Glutamatergic neuron (in vitro differentiated cells): ENCODE data around the gene RREB1. TPM values are rescaled to one million over a fixed set of nuclear protein-coding genes. Genes with fewer than 3 reads are reported as not detected.

Experiments used
- DNase-seq: peaks from one replicate; pipeline ENCODE4 v3.0.0; 2022
- H3K27ac Mint-ChIP-seq: one replicate; pipeline ENCODE4 v1.8.0; 2020; ENCODE audit warnings: mild to moderate bottlenecking, mixed read lengths, inconsistent platforms; ENCODE audit not compliant: unreplicated experiment
- H3K27me3 Mint-ChIP-seq: one replicate; pipeline ENCODE4 v1.8.0; 2020; ENCODE audit warnings: mild to moderate bottlenecking, moderate library complexity, mixed read lengths, inconsistent platforms; ENCODE audit not compliant: unreplicated experiment
- H3K36me3 Mint-ChIP-seq: one replicate; pipeline ENCODE4 v1.8.0; 2020; ENCODE audit warnings: mild to moderate bottlenecking, mixed read lengths, inconsistent platforms; ENCODE audit not compliant: unreplicated experiment
- H3K4me1 Mint-ChIP-seq: one replicate; pipeline ENCODE4 v1.8.0; 2020; ENCODE audit warnings: mild to moderate bottlenecking, low read depth, mixed read lengths, inconsistent platforms; ENCODE audit not compliant: unreplicated experiment
- H3K4me3 Mint-ChIP-seq: one replicate; pipeline ENCODE4 v1.8.0; 2020; ENCODE audit warnings: mild to moderate bottlenecking, mixed read lengths, inconsistent platforms; ENCODE audit not compliant: unreplicated experiment
- H3K9me3 Mint-ChIP-seq: one replicate; pipeline ENCODE4 v1.8.0; 2020; ENCODE audit warnings: mild to moderate bottlenecking, moderate library complexity, mixed read lengths, inconsistent platforms; ENCODE audit not compliant: unreplicated experiment
- total RNA-seq: library from RNA; stranded (reverse); fragmentation: NEBNext Ultra II Directional; extraction: Animal tissue kit (Norgen Biotek cat#: 25700); gene quantifications from one replicate; pipeline ENCODE4 v1.2.1, GENCODE V29; 2021; ENCODE audit not compliant: unreplicated experiment
- TF ChIP-seq, protein P1 (sequence below): fragments of 200-600 bp; sonication (generic); IDR thresholded peaks from one replicate; pipeline ENCODE4 v1.5.0; 2021; ENCODE audit not compliant: partially characterized antibody, unreplicated experiment

Gene RREB1
- total RNA-seq, 1 donor from 2014 or later = 3.4 TPM

DNA sequence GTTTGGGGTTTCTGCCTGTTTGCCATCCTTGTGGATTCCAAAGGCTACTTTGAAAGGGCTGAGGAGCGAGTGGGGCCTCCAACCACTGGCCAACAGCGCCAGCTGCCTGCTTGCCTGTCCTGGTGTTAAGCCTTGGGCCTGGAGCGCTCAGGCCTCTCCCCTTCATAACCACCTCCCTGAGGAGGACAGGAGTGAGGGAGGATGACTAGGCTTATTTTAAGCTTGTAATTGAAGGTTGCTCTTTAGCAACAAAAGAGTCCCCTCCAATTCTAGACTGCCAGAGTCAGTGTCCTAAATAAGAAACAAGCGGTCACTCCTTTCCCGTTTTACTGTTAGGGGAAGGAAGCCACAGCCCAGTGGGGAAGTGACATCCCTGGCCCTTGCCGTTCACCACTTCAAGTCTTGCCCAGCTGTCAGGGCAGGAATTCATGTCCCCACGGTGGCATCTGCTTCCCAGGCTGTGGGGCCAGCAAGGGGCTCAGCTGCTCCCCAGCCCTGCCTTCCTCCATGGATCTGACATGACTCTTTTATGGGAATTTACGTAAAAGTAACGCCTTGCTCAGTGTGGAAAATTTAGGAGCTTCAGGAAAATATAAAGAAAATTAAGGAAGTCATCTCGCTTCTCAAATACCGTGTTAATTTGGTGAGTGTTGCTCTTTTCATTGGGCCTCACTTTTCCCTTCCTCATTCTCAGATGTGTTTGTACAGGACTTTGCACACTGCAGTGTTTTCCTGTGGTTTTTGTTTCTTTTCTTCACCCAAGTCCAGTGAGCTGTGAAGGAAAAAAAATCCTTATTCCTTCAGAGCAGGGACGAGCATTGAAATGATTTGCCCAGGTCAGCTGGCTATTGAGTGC is 147.4 kb downstream of the RREB1 start:
- TF ChIP-seq, protein P1, sequence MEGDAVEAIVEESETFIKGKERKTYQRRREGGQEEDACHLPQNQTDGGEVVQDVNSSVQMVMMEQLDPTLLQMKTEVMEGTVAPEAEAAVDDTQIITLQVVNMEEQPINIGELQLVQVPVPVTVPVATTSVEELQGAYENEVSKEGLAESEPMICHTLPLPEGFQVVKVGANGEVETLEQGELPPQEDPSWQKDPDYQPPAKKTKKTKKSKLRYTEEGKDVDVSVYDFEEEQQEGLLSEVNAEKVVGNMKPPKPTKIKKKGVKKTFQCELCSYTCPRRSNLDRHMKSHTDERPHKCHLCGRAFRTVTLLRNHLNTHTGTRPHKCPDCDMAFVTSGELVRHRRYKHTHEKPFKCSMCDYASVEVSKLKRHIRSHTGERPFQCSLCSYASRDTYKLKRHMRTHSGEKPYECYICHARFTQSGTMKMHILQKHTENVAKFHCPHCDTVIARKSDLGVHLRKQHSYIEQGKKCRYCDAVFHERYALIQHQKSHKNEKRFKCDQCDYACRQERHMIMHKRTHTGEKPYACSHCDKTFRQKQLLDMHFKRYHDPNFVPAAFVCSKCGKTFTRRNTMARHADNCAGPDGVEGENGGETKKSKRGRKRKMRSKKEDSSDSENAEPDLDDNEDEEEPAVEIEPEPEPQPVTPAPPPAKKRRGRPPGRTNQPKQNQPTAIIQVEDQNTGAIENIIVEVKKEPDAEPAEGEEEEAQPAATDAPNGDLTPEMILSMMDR = no peak
- peaks cover 3% of the 10 kb centered on the region for H3K9me3 Mint-ChIP-seq
- peaks cover 4% of the 10 kb centered on the region for H3K36me3 Mint-ChIP-seq
- peaks cover 11% of the 10 kb centered on the region for H3K4me1 Mint-ChIP-seq
- H3K4me3 Mint-ChIP-seq = no peak overlapping the region
- peak overlapping the region; percentile 83 for H3K27ac Mint-ChIP-seq
- peaks cover 6% of the 10 kb centered on the region for H3K27me3 Mint-ChIP-seq
- DNase-seq = no peak

DNA sequence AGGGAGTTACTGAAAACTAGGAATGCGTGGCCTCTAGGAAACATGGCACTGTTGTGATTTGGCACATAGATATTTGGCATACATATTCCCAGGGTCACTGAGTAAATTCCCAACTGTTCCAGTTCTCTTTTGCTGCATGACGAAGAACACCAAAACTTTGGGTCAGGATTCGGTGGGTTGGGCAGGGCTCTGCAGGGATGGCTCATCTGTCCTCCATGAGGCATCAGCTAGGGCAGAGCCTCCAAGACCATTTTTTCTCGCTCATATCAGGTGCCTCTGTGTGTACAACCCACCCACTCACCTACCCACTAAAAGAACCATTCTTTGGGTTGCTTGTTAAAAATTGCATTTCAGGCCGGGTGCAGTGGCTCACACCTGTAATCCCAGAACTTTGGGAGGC is 148.2 kb downstream of the RREB1 start:
- Mint-ChIP-seq H3K27me3 (peaks cover 12% of the 10 kb centered on the region), H3K9me3 (peaks cover 3% of the 10 kb centered on the region), H3K4me1 (peaks cover 17% of the 10 kb centered on the region), H3K27ac (no peak overlapping the region), H3K36me3 (peaks cover 4% of the 10 kb centered on the region), H3K4me3 (no peak overlapping the region)
- TF ChIP-seq, protein P1 = no peak
- DNase-seq = no peak

DNA sequence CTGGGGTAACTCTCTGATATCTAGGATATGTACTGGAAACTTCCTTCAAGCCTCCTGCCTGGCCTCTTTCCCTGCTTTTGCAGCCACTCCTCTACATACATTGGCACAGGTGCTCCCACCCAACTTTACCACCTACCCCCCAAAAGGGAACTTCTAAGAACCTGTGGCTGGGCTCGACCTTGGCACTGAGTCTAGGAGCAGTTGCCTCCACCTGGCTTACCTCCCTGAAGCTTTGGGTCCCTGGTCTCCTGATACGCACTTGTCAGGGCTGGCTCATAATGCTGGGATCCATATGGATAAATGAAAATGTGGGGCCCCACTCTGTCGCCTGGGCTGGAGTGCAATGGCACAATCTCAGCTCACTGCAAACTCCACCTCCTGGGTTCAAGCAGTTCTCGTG is 149.0 kb downstream of the RREB1 start:
- Mint-ChIP-seq H3K27me3 (peaks cover 17% of the 10 kb centered on the region), H3K4me1 (peaks cover 15% of the 10 kb centered on the region), H3K4me3 (no peak overlapping the region), H3K36me3 (peaks cover 4% of the 10 kb centered on the region), H3K27ac (no peak overlapping the region), H3K9me3 (peaks cover 10% of the 10 kb centered on the region)
- DNase-seq = no peak
- TF ChIP-seq, protein P1 = no peak

DNA sequence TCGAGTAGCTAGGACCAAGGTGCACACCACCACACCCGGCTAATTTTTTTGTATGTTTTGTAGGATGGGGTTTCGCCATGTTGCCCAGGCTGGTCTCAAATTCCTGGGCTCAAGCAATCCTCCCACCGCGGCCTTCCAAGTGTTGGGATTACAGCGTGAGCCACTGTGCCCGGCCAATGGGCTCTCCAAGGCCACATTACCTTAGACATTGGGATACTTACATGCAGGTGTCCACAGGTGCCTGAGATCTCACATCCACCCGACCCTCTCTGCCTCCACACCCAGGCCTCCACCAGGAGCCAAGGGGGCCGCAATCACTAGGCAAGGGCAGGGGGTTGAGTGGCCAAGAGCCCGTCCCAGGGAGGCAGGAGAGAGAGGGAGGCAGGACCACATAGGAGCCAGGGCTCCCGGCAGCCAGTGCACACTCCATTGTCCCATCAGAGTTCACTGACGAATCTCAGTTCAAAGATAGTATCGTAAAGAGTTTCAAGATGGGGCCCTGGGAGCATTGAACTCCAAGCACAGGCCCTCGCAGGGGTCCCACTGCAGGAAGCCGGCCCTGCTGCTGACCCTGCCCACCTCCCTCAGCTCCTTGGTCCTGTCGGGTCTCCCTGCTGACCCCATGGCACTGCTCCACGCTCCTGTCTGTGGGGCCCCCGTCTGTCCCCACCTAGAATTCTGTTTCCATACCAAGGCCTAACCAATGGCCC is 149.9 kb downstream of the RREB1 start:
- Mint-ChIP-seq H3K4me3 (no peak overlapping the region), H3K27ac (no peak overlapping the region), H3K4me1 (peaks cover 23% of the 10 kb centered on the region), H3K9me3 (peaks cover 18% of the 10 kb centered on the region), H3K27me3 (peaks cover 21% of the 10 kb centered on the region), H3K36me3 (peaks cover 4% of the 10 kb centered on the region)
- DNase-seq = no peak
- TF ChIP-seq, protein P1 = no peak
